Activated CD4-positive, alpha-beta T cell treated with anti-CD3 and anti-CD28 coated beads for 48 hours (primary cell): ENCODE measurements around the gene KLF6.
A peak's percentile ranks its signal among the peaks of the same experiment; 100 is the strongest.

Source experiments
- DNase-seq: peaks from one replicate; pipeline ENCODE4 v3.0.0-alpha.2; 2020

Gene KLF6

DNA sequence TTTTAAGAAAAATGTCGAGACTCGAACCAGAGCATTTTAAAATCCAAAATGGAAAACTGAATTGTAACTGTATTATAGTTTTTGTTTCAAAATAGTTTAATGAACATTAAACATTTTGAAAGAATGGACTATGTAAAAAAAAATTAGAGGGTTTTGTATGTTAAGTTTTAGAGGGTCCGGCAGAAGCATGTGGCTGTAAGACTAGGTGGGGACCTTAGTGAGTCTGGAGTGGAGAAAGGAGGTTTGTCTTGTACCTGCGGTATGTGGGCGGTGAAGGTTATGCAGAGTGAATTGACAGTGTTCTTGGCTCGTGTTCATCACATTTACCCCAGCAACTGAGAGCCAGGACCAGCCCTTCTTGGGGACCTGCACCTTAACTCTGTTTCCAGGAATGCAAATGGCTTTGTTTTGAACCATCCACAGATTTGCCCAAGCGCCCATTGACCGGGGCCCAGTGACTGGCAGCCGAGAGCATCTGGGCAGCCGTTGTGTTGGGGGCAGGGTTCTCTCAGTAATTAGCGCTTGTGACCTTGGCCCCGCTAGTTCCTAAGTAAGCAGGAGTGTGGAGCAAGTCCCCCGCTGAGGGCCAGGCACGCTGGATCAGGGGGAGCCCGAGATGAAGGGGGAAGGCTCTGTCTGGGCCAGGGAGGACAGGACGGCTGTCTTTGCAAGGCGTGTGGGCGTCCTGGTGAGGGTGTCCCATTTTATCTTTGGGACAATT lies 1.4 kb upstream of the KLF6 start:
- DNase-seq = peak; percentile 61

DNA sequence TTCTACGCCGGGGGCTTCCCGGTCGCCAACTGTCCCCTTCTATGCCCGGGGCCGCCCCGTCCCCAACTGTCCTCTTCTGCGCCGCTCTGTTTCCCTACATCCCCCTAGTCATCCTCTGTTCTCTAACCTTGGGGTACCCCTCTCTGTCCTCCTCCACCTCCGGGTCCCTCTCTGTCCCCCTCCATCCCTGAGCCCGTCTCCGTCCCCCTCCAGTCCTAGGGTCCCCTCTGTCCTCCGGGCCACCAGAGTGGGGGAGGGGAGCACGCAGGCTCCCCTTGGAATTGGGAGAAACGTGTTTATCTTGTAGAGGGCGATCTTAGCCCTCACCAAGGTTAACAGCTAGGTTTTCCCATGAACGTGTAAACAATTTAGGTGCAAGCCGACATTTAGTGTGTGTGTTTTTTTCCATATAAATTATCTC lies 852 bp upstream of the KLF6 start:
- peak; percentile 60 for DNase-seq

DNA sequence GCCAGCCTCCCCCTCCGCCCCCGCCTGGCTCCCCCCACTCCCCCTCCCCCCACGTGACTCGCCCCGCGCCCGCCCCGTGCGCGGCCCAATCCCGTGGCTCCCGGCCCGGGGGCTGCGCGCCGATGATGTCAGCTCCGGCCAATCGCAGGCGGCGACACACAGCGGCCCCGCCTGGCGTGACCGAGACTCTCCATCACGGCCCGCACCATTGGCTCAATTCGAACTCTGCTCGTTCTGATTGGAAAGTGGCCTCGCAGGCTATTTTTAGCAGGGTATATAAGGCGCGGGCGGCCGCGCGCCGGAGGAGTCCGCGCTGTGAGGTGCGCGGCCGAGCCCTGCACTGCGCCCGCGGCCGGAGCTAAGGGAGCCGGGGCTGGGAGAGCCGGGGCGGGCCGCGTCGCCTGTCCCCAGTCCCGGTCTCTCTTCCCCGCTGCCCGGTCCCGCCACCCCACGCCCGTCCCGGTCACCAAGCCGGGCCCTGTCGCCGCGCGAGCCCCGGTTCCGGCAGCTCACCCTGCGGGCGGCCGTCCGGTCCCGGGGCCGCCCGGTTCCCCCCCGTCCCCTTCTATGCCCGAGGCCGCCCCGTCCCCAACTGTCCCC lies 342 bp upstream of the KLF6 start:
- DNase-seq = peak; percentile 99

DNA sequence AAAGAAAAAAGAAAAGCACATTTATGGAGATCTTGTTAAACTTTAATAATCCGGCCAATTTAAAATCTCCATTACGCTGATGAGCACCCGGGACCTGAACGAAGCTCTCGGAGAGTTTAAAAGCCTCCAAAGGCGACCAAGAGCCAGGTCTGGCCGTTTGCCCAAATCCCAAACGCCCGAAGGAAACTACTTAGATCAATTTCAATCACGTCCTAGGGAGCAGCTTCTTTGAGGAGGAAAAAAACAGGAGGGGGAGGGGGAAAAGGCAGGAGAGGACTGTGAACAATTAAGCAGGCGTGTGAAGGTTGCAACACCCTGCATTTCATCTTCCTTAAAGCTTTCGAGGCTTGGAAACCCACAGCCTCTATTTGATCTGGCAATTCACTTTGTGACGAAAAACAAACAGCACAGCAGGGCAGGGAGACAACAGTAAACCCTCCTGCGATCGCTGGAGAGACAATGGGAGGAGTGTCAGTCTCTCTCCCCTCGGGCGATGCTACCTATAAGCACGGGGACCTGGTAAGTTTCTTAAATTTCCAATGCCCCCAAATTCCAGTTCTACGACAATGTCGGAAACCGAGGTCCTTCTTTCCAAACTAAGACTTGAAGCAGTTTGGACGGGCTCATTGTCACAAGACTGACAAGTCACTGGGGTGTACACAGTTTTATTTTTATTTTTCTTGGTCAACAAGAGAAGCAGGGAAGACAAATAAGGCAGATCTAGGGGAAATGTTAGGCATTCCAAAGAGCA lies 1.2 kb downstream of the KLF6 start:
- DNase-seq = peak; percentile 41

DNA sequence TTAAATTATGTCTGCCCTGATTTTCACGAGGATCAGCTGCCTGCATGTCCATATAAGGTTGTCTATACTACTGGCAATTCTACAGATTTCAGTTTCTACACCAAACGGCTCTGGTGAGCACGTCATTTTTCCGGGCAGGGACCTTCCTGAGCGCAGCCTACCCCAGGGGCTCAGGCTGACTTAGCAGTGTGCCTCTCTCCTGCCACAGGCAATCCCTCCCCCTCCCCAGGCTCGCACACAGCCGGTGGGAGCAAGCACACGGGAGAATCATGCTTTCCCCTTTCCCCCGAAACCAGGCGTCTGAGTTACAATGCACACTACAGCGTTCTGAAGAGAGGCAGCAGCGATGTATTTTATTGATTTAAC lies 1.7 kb downstream of the KLF6 start:
- DNase-seq = peak; percentile 86

DNA sequence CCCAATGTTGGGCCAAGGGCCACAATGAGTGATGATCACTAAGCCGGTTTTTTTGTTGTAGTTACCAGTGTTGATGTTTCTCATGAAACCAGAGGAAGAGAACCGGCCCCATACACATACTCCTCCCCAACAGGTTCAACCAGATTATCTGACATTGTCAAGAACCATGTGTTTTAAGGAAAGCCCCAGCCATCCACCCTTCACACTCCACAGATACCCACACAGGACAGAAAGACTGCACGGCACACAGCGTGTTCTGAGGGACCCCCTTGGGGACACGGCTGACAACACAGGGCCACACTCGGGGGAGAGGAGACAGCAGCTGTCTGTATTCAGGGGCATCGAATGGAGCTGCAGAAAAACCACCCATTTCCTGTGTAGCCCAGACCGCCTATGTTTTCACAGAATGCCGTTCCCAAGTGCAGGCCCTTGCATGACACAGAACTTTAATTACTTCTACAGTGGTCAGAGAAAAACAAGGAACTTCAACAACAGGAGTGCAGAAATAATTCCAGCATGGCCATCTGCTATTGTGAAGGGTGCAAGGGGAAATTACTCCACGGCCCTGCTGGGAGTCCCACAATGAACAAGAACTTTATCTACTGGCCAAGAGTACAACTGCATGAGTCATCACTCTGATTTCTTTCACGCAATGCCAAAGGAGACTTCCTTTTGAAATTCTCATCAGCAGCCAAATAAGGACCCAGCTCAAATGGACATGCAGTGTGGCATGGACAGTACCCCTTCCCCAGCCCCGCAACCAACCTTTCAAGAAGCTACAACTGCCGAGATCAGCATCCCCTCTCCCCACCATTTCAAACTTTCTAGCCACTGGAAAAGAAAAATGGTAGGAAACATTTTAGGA lies 2.3 kb downstream of the KLF6 start:
- peak; percentile 49 for DNase-seq

DNA sequence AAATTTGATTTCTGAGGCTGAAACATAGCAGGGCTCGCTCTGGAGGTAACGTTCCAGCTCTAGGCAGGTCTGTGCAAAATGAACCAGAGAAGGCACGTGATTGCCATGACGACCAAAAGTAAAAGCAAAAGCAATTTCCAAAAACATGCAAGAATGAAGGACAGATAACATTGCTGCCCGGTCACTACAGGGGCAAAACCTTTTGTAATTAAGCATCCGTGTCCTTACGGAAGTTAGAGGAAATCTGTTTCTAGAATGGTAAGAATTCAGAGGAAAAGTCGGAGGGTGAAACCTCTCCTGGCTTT lies 2.9 kb downstream of the KLF6 start:
- DNase-seq = peak; percentile 40

DNA sequence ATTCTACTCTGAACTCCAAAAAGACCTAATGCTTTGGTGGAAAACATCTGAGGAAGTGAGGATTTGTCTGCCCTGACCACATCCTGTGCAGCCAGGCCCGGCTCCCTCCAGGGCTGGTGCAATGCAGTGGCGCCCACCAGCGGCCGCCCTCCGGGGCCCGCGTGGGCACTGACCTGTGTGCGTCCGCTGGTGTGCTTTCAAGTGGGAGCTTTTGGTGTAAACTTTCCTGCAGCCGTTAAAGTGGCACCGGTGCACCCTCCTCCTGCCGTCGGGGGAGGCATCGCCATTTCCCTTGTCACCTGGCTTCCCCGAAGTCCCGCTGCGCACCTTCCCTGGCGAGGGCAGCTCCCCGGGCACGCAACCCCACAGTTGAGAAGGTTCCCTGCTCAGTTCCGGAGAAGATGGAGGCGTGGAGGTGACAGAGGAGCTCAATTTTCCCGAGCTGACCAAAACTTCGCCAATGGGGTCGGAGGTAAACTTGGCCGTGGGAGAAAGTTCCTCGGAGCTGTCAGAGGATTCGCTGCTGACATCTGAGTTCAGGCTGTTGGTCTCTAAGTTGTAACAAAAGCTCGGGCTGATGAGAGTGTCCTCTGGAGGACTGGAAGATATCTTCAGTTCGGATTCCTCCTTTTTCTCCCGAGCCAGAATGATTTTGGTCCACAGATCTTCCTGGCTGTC lies 3.4 kb downstream of the KLF6 start:
- peak; percentile 58 for DNase-seq

DNA sequence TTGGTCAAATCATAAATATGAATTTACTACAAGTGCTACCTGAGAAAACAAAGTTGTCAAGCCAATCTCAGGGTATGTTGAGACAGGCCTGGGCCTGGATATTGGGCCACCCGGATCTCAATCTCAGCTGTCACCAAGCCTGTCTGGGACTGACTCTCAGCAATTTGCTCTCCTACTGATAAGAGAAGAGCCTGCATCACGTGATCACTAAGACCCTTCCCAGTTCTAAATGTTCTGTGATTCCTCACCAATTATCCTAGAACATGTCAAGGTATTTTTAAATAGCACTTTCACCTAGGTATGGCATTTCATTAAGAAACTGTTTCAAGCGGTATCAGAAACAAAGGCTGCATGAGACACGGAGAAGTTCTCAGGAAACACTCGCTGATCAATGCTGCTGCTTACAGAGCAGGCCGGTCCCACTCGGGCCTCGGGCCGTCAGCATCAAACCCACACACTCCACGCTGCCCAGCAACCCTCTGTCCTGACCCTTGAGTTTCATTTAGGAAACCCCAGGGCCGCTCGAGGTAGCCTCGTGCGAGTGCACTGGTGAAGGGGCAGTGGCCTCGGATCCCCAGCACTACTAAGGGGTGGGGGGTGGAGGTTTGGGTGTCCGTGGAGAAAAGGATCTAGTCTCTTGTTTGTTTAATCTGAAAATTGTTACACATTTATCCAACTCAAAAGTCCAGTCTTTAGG lies 4.1 kb downstream of the KLF6 start:
- DNase-seq = no peak

DNA sequence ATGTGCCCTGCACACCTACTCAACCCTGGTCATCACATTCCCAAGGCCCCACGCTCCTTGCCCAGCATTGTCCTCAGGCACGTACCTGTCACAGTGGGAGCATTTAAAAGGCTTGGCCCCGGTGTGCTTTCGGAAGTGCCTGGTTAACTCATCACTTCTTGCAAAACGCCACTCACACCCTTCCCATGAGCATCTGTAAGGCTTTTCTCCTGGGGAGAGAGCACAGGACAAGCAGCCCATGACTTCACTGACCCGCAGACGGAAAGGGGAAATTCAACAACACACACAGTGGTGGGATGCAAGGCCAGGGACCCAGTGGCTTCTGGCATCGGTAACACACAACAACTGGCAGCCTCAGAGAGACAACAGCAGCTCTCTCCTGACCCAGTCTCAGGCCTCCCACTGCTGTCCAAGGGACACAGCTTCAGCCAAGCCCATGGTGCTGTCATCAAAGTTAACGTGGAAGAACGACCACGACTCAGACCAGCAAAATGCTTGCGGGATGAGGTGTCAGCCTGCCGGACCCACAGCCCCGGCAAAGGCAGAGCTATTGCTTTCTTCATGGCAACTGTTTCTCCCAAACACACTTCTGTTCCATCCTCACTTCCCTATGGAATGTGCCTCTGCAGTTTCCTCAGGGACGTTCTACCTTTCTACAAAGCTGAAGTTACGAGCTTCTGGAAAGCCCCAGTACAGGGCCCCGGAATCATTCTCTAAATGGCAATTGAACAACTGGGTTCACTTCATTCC lies 4.8 kb downstream of the KLF6 start:
- no peak for DNase-seq

DNA sequence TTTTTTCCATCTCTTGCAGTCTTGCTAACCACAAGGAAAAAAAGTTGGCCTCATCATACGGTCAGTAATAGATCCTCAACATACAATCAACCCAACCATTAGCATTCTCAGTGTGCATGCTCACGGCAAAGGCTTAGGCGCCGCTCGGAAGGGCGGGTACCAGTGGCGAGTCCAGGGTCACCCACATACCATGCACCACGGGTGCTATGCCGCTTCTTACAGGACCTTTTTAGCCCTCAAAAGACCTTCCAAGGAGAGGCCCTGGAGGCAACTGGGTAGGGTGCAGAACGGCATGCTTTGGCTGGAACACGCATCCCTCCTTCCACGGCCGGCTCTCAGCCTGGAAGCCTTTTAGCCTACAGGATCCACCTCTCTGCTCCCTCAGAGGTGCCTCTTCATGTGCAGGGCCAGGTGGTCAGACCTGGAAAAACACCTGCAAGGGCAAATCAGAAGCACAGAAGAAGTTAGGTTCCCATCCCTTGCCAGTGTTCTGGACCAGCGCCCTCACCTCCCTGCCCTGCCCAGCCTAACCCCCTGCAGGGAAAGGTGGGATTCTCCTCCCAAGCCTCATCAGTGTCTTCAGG lies 5.8 kb downstream of the KLF6 start:
- no peak for DNase-seq

DNA sequence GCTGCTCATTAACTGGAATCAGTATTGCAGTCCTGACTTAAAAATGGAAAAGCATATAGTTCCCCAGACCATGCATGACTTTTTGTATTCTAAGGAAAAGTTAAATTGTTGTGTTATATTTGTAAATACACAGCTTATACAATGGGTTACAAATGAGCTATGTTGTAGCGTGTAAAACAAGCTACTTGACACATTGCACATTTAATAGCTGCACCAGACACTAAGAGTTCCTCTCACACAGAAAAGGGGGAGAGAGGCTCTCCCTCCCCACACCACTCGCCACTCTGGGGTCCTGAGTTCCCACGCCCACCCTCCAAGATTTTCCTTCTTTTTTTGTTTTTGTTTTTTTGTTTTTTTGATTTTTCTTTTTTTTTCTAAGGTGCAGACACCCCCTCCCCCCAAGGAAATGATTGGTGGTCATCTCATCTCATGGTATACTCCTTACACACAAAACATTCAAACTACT lies 6.3 kb downstream of the KLF6 start:
- DNase-seq = no peak

DNA sequence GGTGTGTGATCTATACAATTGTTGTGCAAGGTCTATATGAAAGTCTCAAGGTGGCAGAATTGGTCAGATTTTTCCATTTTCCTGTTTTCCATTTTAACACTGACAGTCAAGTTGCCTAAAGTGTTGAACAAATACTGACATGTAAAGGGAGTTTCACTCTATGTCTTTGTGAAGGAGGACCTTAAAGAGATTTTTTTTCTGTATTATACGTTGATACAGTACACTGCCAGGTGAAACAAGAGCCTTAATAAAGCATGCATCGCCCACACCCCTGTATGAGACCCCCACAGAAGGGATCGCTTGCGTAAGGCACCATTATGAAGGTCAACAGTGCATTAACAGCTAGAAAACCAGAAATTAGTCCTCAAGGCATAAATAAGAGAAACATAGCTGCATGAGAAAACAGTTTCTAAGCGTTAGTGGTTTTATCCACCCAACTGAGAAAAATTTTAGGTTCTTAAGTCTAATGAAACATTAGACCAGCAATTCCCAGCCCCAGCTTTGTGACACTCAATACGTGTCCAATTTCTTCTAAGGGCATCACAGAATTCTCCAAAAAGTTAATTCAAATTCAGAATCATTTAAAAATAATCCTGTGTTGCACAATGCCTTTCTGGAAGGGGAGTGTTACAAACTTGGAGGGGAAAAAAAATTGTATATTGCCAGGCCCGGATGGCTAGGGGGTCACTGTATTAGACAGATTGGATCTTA lies 6.9 kb downstream of the KLF6 start:
- no peak for DNase-seq

DNA sequence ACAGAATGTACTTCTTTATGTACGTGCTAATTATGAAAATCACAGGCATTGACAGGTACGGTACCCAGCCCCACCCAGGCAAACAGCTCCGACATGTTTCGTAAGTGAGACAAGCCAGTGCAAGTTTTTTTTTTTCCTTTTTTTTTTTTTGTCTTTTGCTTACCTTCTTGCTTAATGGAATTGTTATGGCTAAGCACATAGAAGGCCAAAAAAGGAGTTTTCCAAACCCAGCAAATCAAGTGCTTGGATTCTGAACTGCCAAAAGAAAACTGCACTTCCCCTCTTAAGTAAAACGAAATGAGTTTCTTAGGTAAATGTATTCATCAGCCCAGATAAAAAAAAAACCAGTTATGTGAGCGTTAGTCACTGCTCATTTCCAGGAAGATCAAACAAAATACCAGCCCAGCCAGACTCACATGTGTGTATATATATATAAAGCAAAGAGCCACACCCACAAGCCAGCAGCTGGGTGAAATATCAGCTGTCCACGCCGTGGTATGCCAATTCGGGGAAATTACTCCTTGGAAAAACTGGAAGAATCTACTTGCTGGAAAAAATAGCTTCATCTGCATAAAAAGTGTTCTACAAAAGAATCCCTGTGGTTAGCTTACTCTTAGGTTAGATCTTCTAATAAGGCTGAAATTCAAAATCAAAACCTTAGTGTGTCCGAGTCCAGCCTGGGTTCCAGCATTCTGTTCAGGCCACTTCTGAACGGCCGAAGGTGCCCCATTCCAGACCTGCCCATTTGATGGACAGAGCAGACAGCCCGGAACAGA lies 8.0 kb downstream of the KLF6 start:
- DNase-seq = peak; percentile 65

DNA sequence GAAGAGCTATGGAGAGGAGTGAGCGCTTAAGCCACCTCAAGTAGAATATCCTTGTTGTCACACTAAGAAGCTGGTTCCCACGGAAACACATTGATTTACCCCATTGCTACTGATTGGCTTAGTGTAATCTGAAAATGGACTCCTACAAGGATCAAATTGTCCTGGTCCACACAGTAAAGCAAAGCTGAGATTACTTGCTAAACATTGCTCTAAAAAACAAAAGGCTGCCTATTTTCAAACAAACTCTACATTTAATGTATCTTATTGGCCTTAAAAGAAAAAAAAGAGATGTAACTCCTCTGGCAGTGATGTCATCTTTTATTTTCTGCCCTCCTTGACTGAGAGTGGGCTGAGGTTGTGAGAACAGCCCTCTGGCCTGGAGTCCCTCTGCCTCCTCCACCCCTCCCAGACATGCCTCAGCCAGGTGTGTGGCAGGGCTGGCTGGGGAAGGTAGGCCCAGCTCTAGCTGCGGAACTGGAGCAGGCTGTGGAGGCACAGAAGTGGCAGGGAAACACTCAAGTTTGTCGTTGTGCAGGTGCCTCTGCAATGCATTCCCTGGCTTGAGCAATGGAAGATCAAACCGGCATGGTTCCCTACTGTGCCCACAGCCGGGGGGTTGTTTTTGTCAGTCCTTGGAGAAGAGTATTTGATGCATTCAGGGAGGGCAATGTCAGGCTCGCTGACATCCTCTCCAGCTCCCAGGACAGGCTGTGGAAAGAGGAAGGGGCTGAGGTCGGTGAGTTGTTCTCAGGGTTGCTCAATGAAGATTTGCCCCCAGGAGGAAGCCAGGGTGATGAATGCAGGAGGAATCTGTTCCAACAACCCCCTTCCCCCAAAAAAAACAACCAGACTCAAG lies 9.1 kb downstream of the KLF6 start:
- DNase-seq = peak; percentile 31

DNA sequence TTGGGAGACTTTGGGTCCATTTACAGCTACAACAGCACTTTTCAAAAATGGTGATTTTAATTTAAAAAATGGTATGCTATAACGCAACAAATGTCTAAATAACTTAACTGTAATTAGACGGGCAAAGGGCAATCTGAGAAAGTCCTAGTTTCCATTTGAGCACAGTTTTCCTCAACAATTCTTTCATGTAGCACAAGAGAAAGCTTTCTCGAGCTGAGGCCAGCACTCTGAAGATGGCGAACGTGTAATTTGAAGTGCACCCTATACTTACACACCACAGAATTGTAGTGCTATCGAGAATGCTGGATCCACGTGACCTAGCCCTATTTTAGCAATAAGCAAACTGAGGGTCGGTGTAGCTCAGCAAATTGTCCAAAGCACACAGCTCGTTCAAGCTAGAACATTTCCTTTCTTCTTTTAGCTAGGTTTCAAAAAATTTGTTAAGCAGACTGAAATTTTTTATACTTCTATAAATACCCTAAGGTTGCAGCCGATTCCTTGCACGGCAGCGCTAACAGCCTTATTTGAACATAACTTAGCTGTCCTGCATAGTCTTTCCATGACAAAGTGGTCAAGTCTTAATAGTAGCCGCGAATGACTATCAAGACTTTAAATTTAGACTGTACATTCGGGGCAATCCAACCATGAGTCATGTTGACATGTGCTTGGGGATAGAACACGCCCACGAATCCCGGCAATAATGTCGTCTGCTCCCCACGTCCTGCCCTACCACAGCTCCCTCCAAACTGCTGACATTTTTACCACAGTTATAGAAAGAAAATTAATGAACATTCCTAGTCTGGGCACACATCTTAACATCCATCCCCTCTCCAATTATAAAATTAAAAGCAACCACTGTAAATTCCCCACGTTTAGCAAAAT lies 10.0 kb downstream of the KLF6 start:
- no peak for DNase-seq
